DMS53 (cell line): ENCODE results near the gene IGF1.

Source experiments
- DNase-seq: peaks from one replicate; lab custom pipeline; 2025; lab: John Stamatoyannopoulos, UW

IGF1 gene

GRCh38 chr12:102480406-102480805, at the start of gene IGF1:
TSS of gene IGF1 (minus strand) at chr12:102480563. CDS start at chr12:102480381, 182 bp downstream.
- DNase-seq = peak; percentile 78

GRCh38 chr12:102528111-102528510, 47.7 kb upstream of the IGF1 start:
- DNase-seq = no peak

GRCh38 chr12:102527171-102527720, 46.9 kb upstream of the IGF1 start:
- no peak for DNase-seq

- no peak for DNase-seq
Measured at GRCh38 chr12:102526656-102527055, 46.3 kb upstream of the IGF1 start.

- DNase-seq = peak; percentile 42
Measured at GRCh38 chr12:102522768-102523167, 42.4 kb upstream of the IGF1 start.

GRCh38 chr12:102521662-102522277, 41.4 kb upstream of the IGF1 start:
- no peak for DNase-seq

- no peak for DNase-seq
Measured at GRCh38 chr12:102518871-102519270, 38.5 kb upstream of the IGF1 start.

- DNase-seq = no peak
Measured at GRCh38 chr12:102514696-102515095, 34.3 kb upstream of the IGF1 start.

- DNase-seq = no peak
Measured at GRCh38 chr12:102513739-102514138, 33.4 kb upstream of the IGF1 start.

- no peak for DNase-seq
Measured at GRCh38 chr12:102513272-102513671, 32.9 kb upstream of the IGF1 start.

GRCh38 chr12:102512523-102512922, 32.2 kb upstream of the IGF1 start:
- DNase-seq = no peak

- DNase-seq = no peak
Measured at GRCh38 chr12:102511575-102511974, 31.2 kb upstream of the IGF1 start.

GRCh38 chr12:102510463-102510862, 30.1 kb upstream of the IGF1 start:
- DNase-seq = no peak

GRCh38 chr12:102510031-102510430, 29.7 kb upstream of the IGF1 start:
- no peak for DNase-seq

- DNase-seq = no peak
Measured at GRCh38 chr12:102509123-102509626, 28.8 kb upstream of the IGF1 start.

GRCh38 chr12:102508052-102508451, 27.7 kb upstream of the IGF1 start:
- DNase-seq = no peak

- no peak for DNase-seq
Measured at GRCh38 chr12:102507301-102507700, 26.9 kb upstream of the IGF1 start.

GRCh38 chr12:102504871-102505270, 24.5 kb upstream of the IGF1 start:
- DNase-seq = no peak

- DNase-seq = no peak
Measured at GRCh38 chr12:102504280-102504679, 23.9 kb upstream of the IGF1 start.

- DNase-seq = no peak
Measured at GRCh38 chr12:102503831-102504230, 23.5 kb upstream of the IGF1 start.

GRCh38 chr12:102503056-102503681, 22.8 kb upstream of the IGF1 start:
- no peak for DNase-seq

- no peak for DNase-seq
Measured at GRCh38 chr12:102501773-102502172, 21.4 kb upstream of the IGF1 start.

GRCh38 chr12:102498471-102498870, 18.1 kb upstream of the IGF1 start:
- no peak for DNase-seq
